SU-DHL-6 (cell line): ENCODE data around the gene RXRB.
"Not testable (repeated sequence)": the region's sequence is repeated elsewhere in the genome, so short reads cannot be mapped to it uniquely, and the experiment has no call there.

Experiments used
- EZH2phosphoT487 ChIP-seq: fragments of 200-600 bp; sonication (generic), shearing (Covaris generic); conservative IDR thresholded peaks from 2 replicates; pipeline ENCODE4 v1.6.1; 2018; ENCODE audit warnings: mild to moderate bottlenecking, antibody characterized with exemption, low read length, moderate library complexity, mixed read lengths
- TF ChIP-seq, protein P1 (sequence below): fragments of 200-600 bp; sonication (generic); IDR thresholded peaks from one replicate; pipeline ENCODE4 v1.5.1; 2017; ENCODE audit warnings: antibody characterized with exemption, mild to moderate bottlenecking, low read length, moderate library complexity; ENCODE audit not compliant: insufficient read depth, poor library complexity, severe bottlenecking

DNA sequence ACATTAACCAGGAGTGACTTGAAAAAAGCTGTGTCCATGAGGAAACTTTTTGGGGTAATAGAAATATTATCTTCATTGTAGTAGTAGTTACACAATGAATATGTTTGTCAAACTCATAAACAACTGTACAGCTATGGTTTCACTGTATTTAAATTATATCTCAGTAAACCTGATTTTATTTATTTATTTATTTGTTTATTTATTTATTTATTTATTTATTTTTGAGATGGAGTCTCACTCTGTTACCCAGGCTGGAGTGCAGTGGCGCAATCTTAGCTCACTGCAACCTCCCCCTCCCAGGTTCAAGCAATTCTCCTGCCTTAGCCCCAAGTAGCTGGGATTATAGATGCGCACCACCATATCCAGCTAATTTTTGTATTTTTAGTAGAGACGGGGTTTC is 49.9 kb downstream of the RXRB start:
- TF ChIP-seq, protein P1, sequence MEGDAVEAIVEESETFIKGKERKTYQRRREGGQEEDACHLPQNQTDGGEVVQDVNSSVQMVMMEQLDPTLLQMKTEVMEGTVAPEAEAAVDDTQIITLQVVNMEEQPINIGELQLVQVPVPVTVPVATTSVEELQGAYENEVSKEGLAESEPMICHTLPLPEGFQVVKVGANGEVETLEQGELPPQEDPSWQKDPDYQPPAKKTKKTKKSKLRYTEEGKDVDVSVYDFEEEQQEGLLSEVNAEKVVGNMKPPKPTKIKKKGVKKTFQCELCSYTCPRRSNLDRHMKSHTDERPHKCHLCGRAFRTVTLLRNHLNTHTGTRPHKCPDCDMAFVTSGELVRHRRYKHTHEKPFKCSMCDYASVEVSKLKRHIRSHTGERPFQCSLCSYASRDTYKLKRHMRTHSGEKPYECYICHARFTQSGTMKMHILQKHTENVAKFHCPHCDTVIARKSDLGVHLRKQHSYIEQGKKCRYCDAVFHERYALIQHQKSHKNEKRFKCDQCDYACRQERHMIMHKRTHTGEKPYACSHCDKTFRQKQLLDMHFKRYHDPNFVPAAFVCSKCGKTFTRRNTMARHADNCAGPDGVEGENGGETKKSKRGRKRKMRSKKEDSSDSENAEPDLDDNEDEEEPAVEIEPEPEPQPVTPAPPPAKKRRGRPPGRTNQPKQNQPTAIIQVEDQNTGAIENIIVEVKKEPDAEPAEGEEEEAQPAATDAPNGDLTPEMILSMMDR = not testable (repeated sequence)
- not testable (repeated sequence) for TF ChIP-seq EZH2phosphoT487
